Kidney (tissue), 14 donors: ENCODE measurements around the gene ABCB10. TPM values are rescaled to one million over a fixed set of nuclear protein-coding genes. Genes with fewer than 3 reads are reported as not detected.
A peak's percentile ranks its signal among the peaks of the same experiment; 100 is the strongest.

Experiments used
- DNase-seq, 5 donors: peaks; one replicate each; pipeline ENCODE4 v3.0.0-alpha.2; 2013 to 2020
- FAIRE-seq: peaks from 2 replicates; lab custom pipeline; 2012; peaks lifted over from hg19 to GRCh38; lab: Jason Lieb, UNC
- H3K27ac ChIP-seq, 2 donors: one replicate each; pipeline ENCODE4 v1.7.0; 2013; ENCODE audit warnings: low read depth in 2 of 2, low read length in 2 of 2, inconsistent platforms in 1 of 2
- H3K27me3 ChIP-seq: one replicate; pipeline ENCODE4 v1.7.1; 2013; ENCODE audit warnings: low read length, inconsistent platforms; ENCODE audit not compliant: control insufficient read depth, insufficient read depth
- H3K36me3 ChIP-seq, 3 donors: one replicate each; pipeline versions ENCODE4 v1.7.0 to v1.7.1; 2013; ENCODE audit warnings: low read length in 3 of 3, control low read depth in 1 of 3, inconsistent platforms in 1 of 3; ENCODE audit not compliant: insufficient read depth in 3 of 3, control insufficient read depth in 2 of 3
- H3K4me1 ChIP-seq, 3 donors: one replicate each; pipeline versions ENCODE4 v1.7.0 to v1.7.1; 2013; ENCODE audit warnings: low read length in 3 of 3, inconsistent platforms in 1 of 3, low read depth in 1 of 3; ENCODE audit not compliant: control insufficient read depth in 2 of 3, insufficient read depth in 2 of 3
- H3K4me3 ChIP-seq, 3 donors: one replicate each; pipeline versions ENCODE4 v1.7.0 to v1.8.1; 2013; ENCODE audit warnings: low read length in 3 of 3, control low read depth in 1 of 3, inconsistent platforms in 1 of 3
- H3K9ac ChIP-seq, 3 donors: one replicate each; pipeline versions ENCODE4 v1.7.0 to v1.7.1; 2013; ENCODE audit warnings: low read length in 3 of 3, control low read depth in 1 of 3, inconsistent platforms in 1 of 3
- H3K9me3 ChIP-seq, 3 donors: one replicate each; pipeline versions ENCODE4 v1.7.0 to v1.7.1; 2013; ENCODE audit warnings: low read length in 3 of 3, control low read depth in 1 of 3, inconsistent platforms in 1 of 3; ENCODE audit not compliant: control insufficient read depth in 2 of 3, insufficient read depth in 1 of 3
- CTCF ChIP-seq: IDR thresholded peaks from 3 replicates; pipeline ENCODE4 v1.5.1; 2012; ENCODE audit warnings: mild to moderate bottlenecking, moderate library complexity, borderline replicate concordance; ENCODE audit not compliant: insufficient read depth; ENCODE audit errors: extremely low read depth
- intact Hi-C: fragments of 100-400 bp; cut with DNase I; formaldehyde crosslinking; loops from one replicate; pipeline ENCODE4 v1.11.1; 2022
- polyA plus RNA-seq: library from polyadenylated mRNA; stranded (reverse); fragments of 350-450 nt; fragmentation: Illumina TruSeq; extraction: RNeasy Lipid Tissue Mini Kit (QIAGEN cat#74804); gene quantifications from one replicate; pipeline ENCODE4 v1.2.3, GENCODE V29; 2014; ENCODE audit warnings: low read depth, low replicate concordance; ENCODE audit not compliant: insufficient read depth
- total RNA-seq: library from RNA; stranded (reverse); fragmentation: NEBNext Ultra II Directional; extraction: Animal tissue kit (Norgen Biotek cat#: 25700); gene quantifications from one replicate; pipeline ENCODE4 v1.2.1, GENCODE V29; 2021
- donor health status: control.
- donor health status: control.
- donor health status: control.
- donor health status: control.
- donor health status: control.
- donor health status: DM: yes; HTN: yes; CAD: no.
- donor health status: Normal renal cell carcinoma (clear cell type).

Gene ABCB10
- total and polyA plus RNA-seq, 2 donors from 2014 or later, result 4.5 to 15.4 TPM

GRCh38 chr1:229485318-229485717 lies 73.2 kb downstream of the ABCB10 start:
- Histone ChIP-seq H3K36me3 (peaks cover 8 to 57% (median 27%) of the 10 kb centered on the region in 3 donors), H3K9ac (no peak overlapping the region), H3K27ac (no peak overlapping the region), H3K27me3 (no peaks in the 10 kb centered on the region), H3K4me1 (no peaks in the 10 kb centered on the region), H3K9me3 (no peaks in the 10 kb centered on the region), H3K4me3 (no peak overlapping the region)
- no peak for DNase-seq
- FAIRE-seq, result no peak
- TF ChIP-seq CTCF, result no peak
- intact Hi-C loops, result no loop called here

GRCh38 chr1:229482511-229482910 lies 76.0 kb downstream of the ABCB10 start:
- intact Hi-C loops, result no loop called here
- FAIRE-seq (no peak), DNase-seq (no peak)
- Histone ChIP-seq H3K4me3 (no peak overlapping the region), H3K9me3 (no peaks in the 10 kb centered on the region), H3K36me3 (peaks cover 4 to 50% (median 34%) of the 10 kb centered on the region in 3 donors), H3K27ac (no peak overlapping the region), H3K27me3 (no peaks in the 10 kb centered on the region), H3K4me1 (no peaks in the 10 kb centered on the region), H3K9ac (no peak overlapping the region)
- no peak for TF ChIP-seq CTCF

- no peak overlapping the region for H3K9ac ChIP-seq
- DNase-seq (no peak), FAIRE-seq (no peak)
- H3K4me1 ChIP-seq, result no peaks in the 10 kb centered on the region
- intact Hi-C loops, result no loop called here
- no peak overlapping the region for H3K4me3 ChIP-seq
- peaks cover 0 to 31% (median 29%) of the 10 kb centered on the region in 3 donors for H3K36me3 ChIP-seq
- no peak for TF ChIP-seq CTCF
- H3K27ac ChIP-seq, result no peak overlapping the region
- H3K9me3 ChIP-seq, result no peaks in the 10 kb centered on the region
- H3K27me3 ChIP-seq, result no peaks in the 10 kb centered on the region
Observed at GRCh38 chr1:229480495-229480894, 78.0 kb downstream of the ABCB10 start.

- H3K9ac ChIP-seq, result no peak overlapping the region
- TF ChIP-seq CTCF, result no peak
- no peaks in the 10 kb centered on the region for H3K4me1 ChIP-seq
- DNase-seq (peak in 1 of 5 donors; percentile 9), FAIRE-seq (no peak)
- no peaks in the 10 kb centered on the region for H3K27me3 ChIP-seq
- H3K4me3 ChIP-seq, result no peak overlapping the region
- peaks cover 0 to 33% (median 27%) of the 10 kb centered on the region in 3 donors for H3K36me3 ChIP-seq
- H3K27ac ChIP-seq, result no peak overlapping the region
- intact Hi-C loops, result no loop called here
- H3K9me3 ChIP-seq, result no peaks in the 10 kb centered on the region
Observed at GRCh38 chr1:229479660-229480399, 78.7 kb downstream of the ABCB10 start.
